ENCODE measurements around the gene EID3. TPM values are rescaled to one million over a fixed set of nuclear protein-coding genes. Genes with fewer than 3 reads are reported as not detected.

Gene EID3
- total RNA-seq, 1 experiment from 2014 or later, result 1.4 TPM

DNA sequence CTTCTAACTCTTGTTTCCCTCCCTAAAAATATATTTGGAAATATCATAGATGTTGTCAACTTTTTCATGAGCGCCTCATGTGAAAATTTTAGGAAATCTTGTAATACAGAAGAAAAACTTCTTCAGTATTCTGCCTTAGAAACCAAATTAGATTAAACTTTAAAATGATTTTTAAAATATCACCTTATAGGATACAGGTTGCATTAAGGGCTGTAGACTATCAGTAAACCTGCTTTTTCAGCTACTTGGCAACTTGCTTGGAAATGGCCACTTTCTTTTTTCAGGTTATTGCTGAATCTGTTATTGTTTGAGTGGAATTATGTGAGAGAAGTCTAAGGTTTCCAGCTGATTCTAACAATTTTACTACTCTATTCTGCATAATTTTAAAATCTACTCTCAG, 9.1 kb downstream of the EID3 start:
- H3K23me2 ChIP-seq (ENCODE audit: insufficient read length, low read depth, low read length, poor library complexity, severe bottlenecking), result no peaks in the 10 kb centered on the region
- no peak overlapping the region for H4K91ac ChIP-seq (ENCODE audit: insufficient read length, low read depth, low read length)
- H3K79me2 ChIP-seq (ENCODE audit: insufficient read depth, low read length), result peaks cover 5% of the 10 kb centered on the region; the same call in 1 of the 2 replicates
- no peak overlapping the region for H2BK120ac ChIP-seq (ENCODE audit: low read depth, low read length, poor library complexity, severe bottlenecking)
- H4K8ac ChIP-seq (replicated peaks; ENCODE audit: insufficient read length, low read depth, low read length), result no peak overlapping the region
- Mint-ChIP-seq H3K9me3 (no peaks in the 10 kb centered on the region), H3K27ac (no peak overlapping the region), H3K36me3 (ENCODE audit: insufficient read depth in 1 of 3, low read depth in 3 of 3) (peaks cover 28 to 64% (median 63%) of the 10 kb centered on the region in 3 experiments), H3K4me3 (no peak overlapping the region), H3K27me3 (ENCODE audit: low read depth) (no peaks in the 10 kb centered on the region), H3K4me1 (peaks cover 4 to 8% of the 10 kb centered on the region in 2 experiments)
- WGBS (ENCODE audit: extremely low coverage, insufficient read length, low lambda C conversion rate), result no CpG with 5 or more reads among the region's 1 CpG
- no peak overlapping the region for H3K18ac ChIP-seq (ENCODE audit: insufficient read length, low read depth, low read length)
- H2AK5ac ChIP-seq (ENCODE audit: insufficient read length, low read length), result no peak overlapping the region
- no peaks in the 10 kb centered on the region for H3K4me1 ChIP-seq (ENCODE audit: insufficient read depth, low read length)
- H3K4me2 ChIP-seq (ENCODE audit: insufficient read depth, insufficient read length, low read length), result no peak overlapping the region
- H3K27me3 ChIP-seq (ENCODE audit: insufficient read depth, low read length), result no peaks in the 10 kb centered on the region
- H2BK15ac ChIP-seq (ENCODE audit: low read depth, low read length), result no peak overlapping the region
- H3K4ac ChIP-seq (ENCODE audit: low read depth, low read length), result no peak overlapping the region
- no peak overlapping the region for H3T11ph ChIP-seq (ENCODE audit: low read length)
- no peak overlapping the region for H3K27ac ChIP-seq (ENCODE audit: insufficient read length, low read depth, low read length)
- H2BK5ac ChIP-seq (ENCODE audit: insufficient read length, low read length), result no peak overlapping the region
- H4K5ac ChIP-seq (ENCODE audit: insufficient read length, low read depth, low read length), result no peak overlapping the region
- no peaks in the 10 kb centered on the region for H3K9me3 ChIP-seq (ENCODE audit: control insufficient read depth, low read depth, low read length)
- no peak overlapping the region for H2BK12ac ChIP-seq (ENCODE audit: insufficient read length, low read depth, low read length)
- H3K56ac ChIP-seq (ENCODE audit: insufficient read length, low read depth, low read length), result no peak overlapping the region
- no peak for DNase-seq
- H4K20me1 ChIP-seq (ENCODE audit: control insufficient read depth, insufficient read depth, insufficient read length), result no peaks in the 10 kb centered on the region
- no peak overlapping the region for H2BK20ac ChIP-seq (ENCODE audit: low read depth, low read length, poor library complexity, severe bottlenecking)
- no peak overlapping the region for H3K23ac ChIP-seq (ENCODE audit: insufficient read length, low read depth, low read length)
- no peak overlapping the region for H2AFZ ChIP-seq (ENCODE audit: low read length)
- H3K79me1 ChIP-seq (ENCODE audit: insufficient read depth, low read depth, low read length, poor library complexity, severe bottlenecking), result peaks cover 5% of the 10 kb centered on the region
- no peak overlapping the region for H3K9ac ChIP-seq (ENCODE audit: extremely low read depth, insufficient read length, low read length)
- no peak overlapping the region for H3K14ac ChIP-seq (ENCODE audit: insufficient read depth, low read length)
- TF ChIP-seq, protein P1, sequence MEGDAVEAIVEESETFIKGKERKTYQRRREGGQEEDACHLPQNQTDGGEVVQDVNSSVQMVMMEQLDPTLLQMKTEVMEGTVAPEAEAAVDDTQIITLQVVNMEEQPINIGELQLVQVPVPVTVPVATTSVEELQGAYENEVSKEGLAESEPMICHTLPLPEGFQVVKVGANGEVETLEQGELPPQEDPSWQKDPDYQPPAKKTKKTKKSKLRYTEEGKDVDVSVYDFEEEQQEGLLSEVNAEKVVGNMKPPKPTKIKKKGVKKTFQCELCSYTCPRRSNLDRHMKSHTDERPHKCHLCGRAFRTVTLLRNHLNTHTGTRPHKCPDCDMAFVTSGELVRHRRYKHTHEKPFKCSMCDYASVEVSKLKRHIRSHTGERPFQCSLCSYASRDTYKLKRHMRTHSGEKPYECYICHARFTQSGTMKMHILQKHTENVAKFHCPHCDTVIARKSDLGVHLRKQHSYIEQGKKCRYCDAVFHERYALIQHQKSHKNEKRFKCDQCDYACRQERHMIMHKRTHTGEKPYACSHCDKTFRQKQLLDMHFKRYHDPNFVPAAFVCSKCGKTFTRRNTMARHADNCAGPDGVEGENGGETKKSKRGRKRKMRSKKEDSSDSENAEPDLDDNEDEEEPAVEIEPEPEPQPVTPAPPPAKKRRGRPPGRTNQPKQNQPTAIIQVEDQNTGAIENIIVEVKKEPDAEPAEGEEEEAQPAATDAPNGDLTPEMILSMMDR (conservative IDR thresholded peaks at IDR 0.05), result no peak

Measured in H9 (cell line).